CD1c-positive myeloid dendritic cell (primary cell): ENCODE results near the gene TAS2R10.

Source experiments
- DNase-seq: peaks from one replicate; pipeline ENCODE4 v3.0.0-alpha.2; 2016; ENCODE audit errors: extremely low spot score

The TAS2R10 gene

DNA sequence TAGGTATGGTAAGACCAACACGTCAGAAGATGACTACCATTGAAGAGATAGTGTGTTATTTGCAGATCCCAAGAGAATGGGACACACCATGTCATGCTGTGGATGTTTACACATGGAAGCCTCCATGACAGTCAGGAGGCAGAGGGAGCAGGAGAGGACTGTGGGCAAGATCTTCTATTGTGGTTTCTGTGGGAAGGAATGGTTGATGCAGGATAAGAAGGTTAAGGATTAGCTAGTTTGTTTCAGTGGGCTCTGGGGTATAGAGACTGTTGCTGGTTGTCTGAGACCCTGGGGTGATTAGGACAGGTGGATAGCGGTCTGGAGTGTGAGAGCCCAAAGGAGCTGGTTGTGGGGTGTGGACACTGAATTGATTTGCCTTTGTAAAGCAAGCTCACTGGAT is 47.1 kb downstream of the TAS2R10 start:
- no peak for DNase-seq
